Dedifferentiated amniotic fluid mesenchymal stem cell (primary cell): ENCODE data around the gene OR2AT4.
"Not testable (repeated sequence)": the region's sequence is repeated elsewhere in the genome, so short reads cannot be mapped to it uniquely, and the experiment has no call there.

Source experiments
- DNase-seq: peaks from one replicate; pipeline ENCODE4 v3.0.0-alpha.2; 2016; ENCODE audit errors: extremely low spot score

Gene OR2AT4

GRCh38 chr11:75096456-75097172 lies at the start of gene OR2AT4:
TSS of gene OR2AT4 (minus strand) at chr11:75096876.
- no peak for DNase-seq

DNA sequence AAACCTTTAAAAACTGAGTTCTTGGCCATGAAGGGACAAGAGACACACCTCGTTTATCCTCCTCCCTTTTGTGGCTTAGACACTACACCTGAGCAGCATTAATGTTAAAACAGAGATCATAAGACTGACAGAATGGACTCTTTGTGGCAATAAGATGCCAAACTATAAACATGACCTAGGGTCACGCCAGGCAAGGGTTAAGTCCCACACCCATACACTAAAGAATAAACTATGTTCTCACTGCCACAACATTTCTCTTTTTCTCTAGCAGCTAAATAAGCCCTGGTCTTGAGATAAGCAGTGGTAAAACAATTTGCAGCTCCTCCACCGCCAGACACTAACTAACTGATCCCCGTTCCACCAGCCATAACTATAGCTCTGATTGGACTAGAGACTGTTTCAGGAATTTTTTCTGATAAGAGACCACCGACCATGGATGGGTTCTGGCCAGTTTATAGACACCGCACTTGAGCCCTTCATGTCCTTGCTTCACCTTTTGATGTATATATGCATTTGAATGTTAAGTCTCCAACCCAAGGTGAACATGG lies 49.4 kb upstream of the OR2AT4 start:
- DNase-seq, result no peak

DNA sequence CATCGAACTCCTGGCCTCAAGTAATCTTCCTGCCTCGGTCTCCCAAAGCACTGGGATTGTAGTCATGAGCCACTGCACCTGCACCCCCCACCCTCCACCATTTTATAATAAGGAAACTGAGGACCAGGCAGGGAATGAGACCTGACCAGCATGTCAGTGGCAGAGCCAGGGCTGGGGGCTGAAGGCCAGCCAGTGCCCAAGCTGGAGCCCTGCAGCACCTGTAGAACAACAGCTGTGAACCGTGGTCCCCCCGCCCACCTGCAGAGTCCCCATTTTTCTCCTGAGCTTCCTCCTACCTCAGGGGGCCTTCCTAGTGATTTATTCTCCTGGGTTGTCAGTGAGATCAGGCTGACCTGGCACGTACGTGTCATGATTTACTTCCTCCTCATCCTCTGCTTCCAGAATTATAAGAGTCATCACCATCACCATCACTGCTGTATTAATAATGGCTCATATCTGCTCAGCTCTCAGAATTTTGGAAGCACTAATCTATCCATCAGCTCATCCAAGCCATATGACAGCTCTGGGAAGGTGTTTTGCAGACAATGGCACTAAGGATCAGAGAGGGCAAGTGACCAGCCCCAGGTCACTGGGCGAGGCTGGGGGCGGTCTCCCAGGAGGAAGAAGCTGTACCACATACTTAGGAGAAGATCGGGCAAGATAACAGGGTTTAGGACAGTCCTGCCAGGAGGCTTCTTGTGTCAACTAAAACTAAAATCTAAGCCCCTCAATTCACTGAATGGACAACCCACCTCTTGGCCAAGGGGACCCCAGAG lies 48.7 kb upstream of the OR2AT4 start:
- DNase-seq, result no peak

DNA sequence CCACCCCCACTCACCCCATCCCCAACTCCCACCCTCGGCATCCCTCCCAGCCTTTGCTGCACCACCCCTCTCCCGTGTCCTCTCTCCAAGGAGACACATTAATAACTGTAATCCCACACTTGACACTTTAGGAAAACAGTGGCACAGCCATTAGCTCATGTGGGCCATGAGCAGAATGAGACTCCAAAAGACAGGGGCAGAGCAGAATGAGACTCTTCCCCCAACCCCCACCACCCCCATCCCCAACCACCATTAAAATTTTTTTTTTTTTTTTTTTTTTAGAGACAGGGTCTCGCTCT lies 48.0 kb upstream of the OR2AT4 start:
- no peak for DNase-seq

GRCh38 chr11:75143420-75143731 lies 46.7 kb upstream of the OR2AT4 start:
- DNase-seq, result no peak

DNA sequence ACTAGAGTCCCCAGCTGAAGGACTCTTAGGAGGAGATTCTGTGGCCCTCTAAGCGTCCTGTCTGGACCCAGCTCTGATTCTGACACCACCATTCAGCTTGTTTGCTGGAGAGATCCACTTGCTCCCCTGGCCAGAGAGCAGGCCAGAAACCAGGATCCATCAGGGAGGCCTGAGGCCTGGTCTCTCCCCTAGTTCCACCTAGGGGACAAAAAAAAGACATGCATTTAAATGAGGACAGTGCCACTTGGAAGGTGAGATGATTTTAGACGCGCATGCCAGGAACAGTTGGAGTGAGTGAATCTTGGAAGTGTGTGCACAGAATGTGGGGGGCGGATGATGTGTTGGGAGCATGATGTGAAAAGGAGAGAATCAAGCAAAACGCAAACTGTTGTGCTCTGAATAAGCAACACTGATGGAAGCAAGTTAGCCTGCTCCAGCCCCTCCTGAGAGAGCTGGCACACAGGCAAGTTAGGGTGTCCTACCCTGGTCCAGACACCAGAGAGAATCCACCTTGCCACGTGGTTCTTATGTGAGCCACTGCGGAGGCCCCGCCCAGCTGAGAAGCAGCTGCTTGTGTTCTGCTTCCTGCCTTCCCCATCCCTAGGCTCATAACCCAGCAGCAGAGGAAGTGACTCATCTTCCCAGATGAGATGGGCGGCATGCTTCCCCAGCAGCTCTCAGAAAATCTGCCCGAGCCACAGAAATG lies 46.2 kb upstream of the OR2AT4 start:
- peak; percentile 78 for DNase-seq

DNA sequence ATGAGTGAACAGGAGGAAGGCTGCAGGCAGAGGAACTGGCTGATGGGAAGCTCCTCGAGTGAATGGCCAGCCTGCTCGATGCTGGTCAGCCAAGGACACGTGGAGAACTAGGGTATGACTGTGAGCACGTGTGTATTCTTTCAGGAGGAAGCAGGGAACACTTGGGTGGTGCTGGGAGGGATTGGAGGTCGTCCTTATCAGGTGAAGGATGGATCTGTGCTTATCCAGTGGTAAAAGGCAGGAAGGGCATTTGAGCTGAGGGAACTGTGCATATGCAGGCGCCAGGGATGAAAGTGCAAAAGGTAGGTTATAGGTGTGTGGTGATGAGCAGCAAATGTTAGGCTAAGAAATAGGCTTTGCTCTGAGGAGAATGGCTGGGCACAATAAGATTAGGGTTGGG lies 44.5 kb upstream of the OR2AT4 start:
- no peak for DNase-seq

DNA sequence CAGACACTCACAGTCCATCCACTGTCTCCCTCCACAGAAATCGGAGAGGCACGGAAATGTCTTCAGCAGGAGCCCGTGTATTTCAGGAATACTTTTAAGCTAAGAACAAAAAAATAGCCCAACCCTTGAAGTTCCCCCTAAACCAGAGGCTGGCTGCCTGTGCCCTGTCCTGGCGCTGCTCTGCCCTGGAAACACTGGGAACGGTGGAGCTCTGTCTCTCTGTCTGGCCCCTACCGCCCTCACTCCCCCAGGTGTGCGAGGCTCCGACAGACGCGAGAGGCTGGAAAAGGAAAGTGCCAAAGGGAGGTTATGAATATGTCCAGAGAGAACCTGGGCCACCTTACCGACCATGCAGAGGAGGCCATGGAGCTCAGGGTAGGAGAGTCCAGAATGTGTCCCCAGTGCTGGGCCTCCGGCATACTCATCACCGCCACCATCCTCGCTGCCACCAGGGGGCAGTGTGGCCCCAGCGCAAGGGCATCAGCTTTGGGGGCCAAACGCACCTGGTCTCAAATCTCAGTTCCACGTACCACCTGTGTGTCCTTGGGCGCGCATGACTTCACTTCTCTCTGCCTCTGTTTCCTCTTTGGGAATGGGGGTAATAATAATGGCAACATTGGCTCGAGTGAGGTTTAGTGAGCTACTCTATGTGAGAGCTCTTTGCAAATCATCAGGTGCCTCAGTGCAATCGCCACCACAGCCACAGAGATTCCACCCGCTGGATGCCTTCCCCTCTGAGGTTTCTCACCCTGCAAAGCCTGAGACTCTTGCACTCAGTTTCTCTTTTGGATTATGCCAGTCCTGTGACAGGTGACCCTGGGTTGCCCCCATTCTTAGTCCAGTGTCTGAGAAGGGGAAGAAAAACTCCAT lies 43.8 kb upstream of the OR2AT4 start:
- DNase-seq, result no peak

DNA sequence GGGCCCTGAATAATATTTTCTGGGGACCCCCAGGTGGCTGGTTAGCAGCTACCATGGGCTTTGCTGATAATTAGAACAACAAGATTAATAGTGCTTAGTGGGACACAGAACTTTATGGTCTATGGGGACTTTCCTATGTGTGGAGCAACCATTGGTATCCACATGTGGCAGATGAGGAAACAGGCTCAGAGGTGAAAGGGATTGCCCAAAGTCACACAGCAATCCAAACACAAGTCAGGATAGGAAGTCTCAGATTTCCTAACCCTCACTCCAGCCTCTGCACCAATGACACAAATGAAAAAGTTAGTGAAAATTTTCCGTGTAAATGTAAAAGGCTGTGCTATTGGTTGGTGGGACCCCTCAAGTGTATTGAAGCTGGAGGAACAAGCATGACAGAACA lies 39.0 kb upstream of the OR2AT4 start:
- no peak for DNase-seq

DNA sequence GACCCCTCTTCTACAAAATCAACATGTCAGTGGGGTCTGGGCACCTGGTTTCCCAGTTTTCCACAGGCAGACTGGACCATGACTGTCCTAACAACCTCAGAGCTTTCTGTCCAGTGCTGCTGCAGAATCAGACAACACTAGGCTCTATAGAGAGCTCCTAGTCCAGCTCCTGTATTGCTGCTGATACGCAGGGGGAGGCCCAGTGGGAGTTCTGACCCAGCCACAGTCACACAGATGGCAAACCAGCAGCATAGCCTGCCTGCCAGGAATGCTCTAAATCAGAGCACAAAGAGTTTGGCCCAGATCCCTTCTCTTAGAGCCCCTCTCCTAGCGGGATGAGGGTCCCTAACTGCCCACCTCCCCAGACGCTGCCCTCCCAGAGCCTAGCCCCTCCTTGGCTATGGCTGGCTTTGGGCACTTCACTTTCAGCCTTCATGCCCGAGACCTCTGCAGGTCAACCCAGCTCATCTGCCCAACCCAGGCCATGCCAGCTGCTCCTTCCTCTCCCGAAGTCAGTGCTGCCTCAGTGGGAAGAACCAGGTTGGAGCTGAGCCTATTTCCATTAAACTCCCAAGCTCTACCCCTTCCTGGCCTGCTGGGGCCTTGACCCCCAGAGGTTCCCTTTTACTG lies 38.5 kb upstream of the OR2AT4 start:
- DNase-seq, result no peak

DNA sequence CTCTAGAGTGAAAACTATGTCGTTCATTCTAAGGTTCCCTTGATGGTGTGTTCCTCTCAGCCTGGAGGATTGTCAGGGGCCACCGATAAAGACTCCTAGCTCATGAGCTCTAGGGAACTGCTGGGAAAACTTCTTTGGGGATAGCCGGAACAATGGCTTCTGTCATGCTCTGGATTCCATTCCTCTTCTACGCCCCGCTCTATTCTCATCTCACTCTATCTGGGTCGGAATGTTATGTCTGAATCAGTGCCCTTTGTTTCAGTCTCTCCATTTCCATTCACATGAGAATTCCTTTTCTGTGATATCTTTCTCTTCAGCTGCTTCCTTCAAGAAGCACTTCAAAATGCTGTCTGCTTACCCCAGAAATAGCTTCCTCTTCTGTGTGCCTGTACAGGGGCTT lies 37.3 kb upstream of the OR2AT4 start:
- DNase-seq, result no peak

DNA sequence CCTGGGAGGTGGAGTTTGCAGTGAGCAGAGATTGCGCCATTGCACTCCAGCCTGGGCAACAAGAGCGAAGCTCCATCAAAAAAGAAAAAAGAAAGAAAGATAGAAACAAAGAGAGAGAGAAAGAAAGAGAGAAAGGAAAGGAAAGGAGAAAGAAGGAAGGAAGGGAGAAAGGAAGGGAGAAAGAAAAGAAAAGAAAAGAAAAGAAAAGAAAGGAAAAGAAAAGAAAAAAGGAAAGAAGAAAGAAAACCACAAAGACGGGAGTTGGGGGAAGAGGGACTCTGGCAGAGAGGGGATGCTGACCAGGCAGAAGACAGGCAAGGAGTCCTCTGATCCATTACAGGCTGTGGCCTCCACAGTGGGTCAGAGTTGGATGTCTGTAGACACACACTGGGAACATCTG lies 35.4 kb upstream of the OR2AT4 start:
- no peak for DNase-seq

DNA sequence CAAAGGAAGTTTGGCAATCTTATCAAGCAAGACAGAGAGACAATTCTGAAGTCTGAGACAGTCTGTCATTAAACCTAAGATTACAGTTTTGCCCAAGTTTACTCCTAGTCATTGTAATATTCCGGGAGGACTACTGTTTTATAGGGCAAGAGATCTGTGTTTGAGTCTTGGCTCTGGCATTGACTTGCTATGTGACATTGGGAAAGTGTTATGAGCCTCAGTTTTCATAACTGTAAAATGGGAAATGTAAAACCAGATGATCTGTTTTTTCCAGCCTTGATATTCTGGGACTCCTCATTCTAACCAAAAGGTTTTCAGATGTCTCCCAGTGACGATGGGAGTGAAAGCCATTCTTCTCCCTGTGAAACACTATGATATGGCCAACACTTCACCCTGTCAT lies 29.9 kb upstream of the OR2AT4 start:
- DNase-seq, result no peak

- no peak for DNase-seq
Measured at GRCh38 chr11:75118577-75118976, 21.9 kb upstream of the OR2AT4 start.

- no peak for DNase-seq
Measured at GRCh38 chr11:75114465-75114864, 17.8 kb upstream of the OR2AT4 start.

DNA sequence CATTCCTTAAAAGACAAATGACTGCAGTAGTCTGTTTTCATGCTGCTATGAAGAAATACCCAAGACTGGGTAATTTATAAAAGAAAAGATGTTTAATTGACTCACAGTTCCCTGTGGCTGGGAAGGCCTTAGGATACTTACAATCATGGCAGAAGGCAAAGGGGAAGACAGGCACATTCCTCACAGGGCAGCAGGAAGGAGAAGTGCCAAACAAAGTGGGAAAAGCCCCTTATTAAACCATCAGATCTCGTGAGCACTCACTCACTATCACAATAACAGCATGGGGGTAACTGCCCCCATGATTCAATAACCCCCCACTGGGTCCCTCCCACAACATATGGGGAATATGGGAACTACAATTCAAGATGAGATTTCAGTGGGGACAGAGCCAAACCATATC lies 16.4 kb upstream of the OR2AT4 start:
- no peak for DNase-seq

- DNase-seq, result no peak
Measured at GRCh38 chr11:75112200-75112599, 15.5 kb upstream of the OR2AT4 start.

DNA sequence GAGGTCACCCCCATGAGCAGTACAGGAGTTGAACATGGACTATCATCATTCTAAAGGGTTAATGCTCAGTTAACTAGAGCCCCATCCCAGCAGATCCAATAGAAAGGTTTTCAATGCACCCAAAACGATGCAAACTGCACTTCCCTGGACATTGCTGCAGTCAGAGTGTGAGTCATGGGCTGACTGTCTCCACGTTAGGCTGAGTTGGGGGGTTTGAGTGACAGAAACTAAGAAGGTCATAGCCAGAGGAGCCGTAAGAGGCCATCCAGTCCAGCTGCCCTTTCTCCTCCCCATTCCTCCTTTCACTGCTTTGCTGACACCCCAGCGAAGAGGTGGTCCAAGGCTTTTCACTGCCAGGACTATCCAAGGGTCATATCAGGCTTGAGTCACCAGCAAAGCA lies 10.5 kb upstream of the OR2AT4 start:
- no peak for DNase-seq

DNA sequence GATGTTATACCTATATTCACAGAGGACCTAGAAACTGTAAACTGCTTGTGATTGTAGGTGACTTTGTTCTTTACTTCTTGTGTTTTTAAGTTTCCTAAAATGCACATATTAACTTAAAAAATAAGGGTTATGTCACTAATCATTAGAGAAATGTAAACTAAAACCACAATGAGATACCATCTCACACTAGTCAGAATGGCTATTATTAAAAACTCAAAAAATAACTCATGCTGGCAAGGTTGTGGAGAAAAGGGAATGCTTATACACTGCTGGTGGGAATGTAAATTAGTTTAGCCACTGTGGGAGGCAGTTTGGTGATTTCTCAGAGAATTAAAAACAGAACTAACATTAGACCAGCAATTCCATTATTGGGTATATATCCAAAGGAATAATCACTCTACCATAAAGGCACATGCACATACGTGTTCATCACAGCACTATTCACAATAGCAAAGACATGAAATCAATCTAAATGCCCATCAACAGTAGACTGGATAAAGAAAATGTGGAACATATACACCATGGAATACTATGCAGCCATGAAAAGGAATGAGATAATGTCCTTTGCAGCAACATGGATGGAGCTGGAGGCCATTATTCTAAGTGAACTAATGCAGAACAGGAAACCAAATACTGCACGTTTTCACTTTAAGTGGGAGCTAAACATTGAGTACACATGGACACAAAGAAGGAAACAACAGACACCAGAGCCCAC lies 9.4 kb upstream of the OR2AT4 start:
- DNase-seq, result not testable (repeated sequence)

DNA sequence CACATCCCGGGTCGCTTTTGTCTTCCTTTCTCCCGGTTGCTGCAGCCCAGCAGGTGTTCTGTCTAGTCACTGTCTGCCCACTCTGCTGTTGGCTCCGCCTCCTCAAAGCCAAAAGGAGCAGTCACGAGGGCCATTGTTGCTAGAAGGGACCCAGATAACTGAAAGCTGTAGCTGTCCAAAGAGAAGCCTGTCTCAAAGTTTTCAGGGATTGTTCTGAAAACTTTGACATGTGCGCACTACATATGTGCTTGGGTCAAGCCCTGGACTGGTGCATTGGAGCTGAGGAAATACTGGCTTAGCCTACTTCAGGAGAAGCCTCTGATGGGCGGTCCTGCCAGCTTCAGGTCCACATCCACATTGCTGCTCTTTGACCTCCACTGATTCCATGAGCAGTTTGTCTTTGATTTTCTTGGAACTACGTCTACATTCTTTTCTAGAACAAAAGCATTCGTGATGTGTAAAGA lies 8.8 kb upstream of the OR2AT4 start:
- DNase-seq, result no peak
